Stomach (tissue), 4 donors: ENCODE results near the gene GRXCR1.

Source experiments
- CTCF ChIP-seq, 7 experiments: fragments of 450-650 bp in 4 of 7; fragments of 200-600 bp in 3 of 7; sonication (generic) in 3 of 7; IDR thresholded peaks; one replicate each; pipeline ENCODE4 v1.5.1; 2016 to 2019; ENCODE audit warnings: antibody characterized with exemption in 7 of 7, control low read depth in 2 of 7, mild to moderate bottlenecking in 1 of 7
- POLR2A ChIP-seq, 4 donors: fragments of 450-650 bp; IDR thresholded peaks; one replicate each; pipeline ENCODE4 v1.6.1; 2016; ENCODE audit warnings: antibody characterized with exemption in 4 of 4, control low read depth in 2 of 4, mild to moderate bottlenecking in 1 of 4, moderate library complexity in 1 of 4

GRCh38 chr4:42954963-42955669 is 62.6 kb downstream of the GRXCR1 start:
- no peak for TF ChIP-seq CTCF (IDR thresholded peaks at IDR 0.05)
- TF ChIP-seq POLR2A (IDR thresholded peaks at IDR 0.05), result no peak
